PC-9 (cell line): Measurements from ENCODE around the gene ZKSCAN8. TPM values are rescaled to one million over a fixed set of nuclear protein-coding genes. Genes with fewer than 3 reads are reported as not detected.

Experiments used
- BruUV-seq: library from RNA; stranded (reverse); fragments of 400-500 nt; replicated peaks from 2 replicates; lab custom pipeline; 2021; lab: Mats Ljungman, UMichigan
- CTCF ChIA-PET: fragments of 300-600 bp; sonication (Branson Sonifier 250); formaldehyde crosslinking; loops from one replicate; lab custom pipeline; 2022; ENCODE audit warnings: antibody characterized with exemption; lab: Charles Lee
- POLR2A ChIA-PET: fragments of 300-600 bp; sonication (Branson Sonifier 250); formaldehyde crosslinking; loops from one replicate; lab custom pipeline; 2022; ENCODE audit warnings: antibody characterized with exemption; ENCODE audit not compliant: unreplicated experiment; lab: Charles Lee
- DNase-seq, 2 experiments: peaks; one replicate each; pipeline versions ENCODE4 v3.0.0 to v3.0.0-alpha.2; 2015 to 2022; ENCODE audit warnings: mixed read lengths in 1 of 2
- H2AFZ ChIP-seq: fragments of 200-600 bp; sonication (generic); 2 replicates; pipeline ENCODE4 v1.8.1; 2017; ENCODE audit warnings: antibody characterized with exemption
- H3F3A ChIP-seq: fragments of 200-600 bp; sonication (generic); 2 replicates; pipeline ENCODE4 v1.8.1; 2017; ENCODE audit warnings: antibody characterized with exemption, mild to moderate bottlenecking, low read depth; ENCODE audit not compliant: insufficient read depth
- H3K27ac ChIP-seq: fragments of 200-600 bp; sonication (generic); 2 replicates; pipeline ENCODE4 v1.6.1; 2016; ENCODE audit warnings: mixed run types
- H3K27me3 ChIP-seq: fragments of 200-600 bp; sonication (generic); 2 replicates; pipeline ENCODE4 v1.6.1; 2016; ENCODE audit warnings: low read depth, mixed run types; ENCODE audit not compliant: insufficient read depth
- H3K36me3 ChIP-seq: fragments of 200-600 bp; sonication (generic); 2 replicates; pipeline ENCODE4 v1.6.1; 2016; ENCODE audit warnings: low read depth, mixed run types
- H3K4me1 ChIP-seq: fragments of 200-600 bp; sonication (generic); replicated peaks from 2 replicates; pipeline ENCODE4 v1.6.1; 2016; ENCODE audit warnings: mixed run types; ENCODE audit not compliant: insufficient read depth
- H3K4me2 ChIP-seq: fragments of 200-600 bp; sonication (generic); 2 replicates; pipeline ENCODE4 v1.6.1; 2017; ENCODE audit warnings: mixed run types
- H3K4me3 ChIP-seq: fragments of 200-600 bp; sonication (generic); 2 replicates; pipeline ENCODE4 v1.6.1; 2016; ENCODE audit warnings: mixed run types
- H3K79me2 ChIP-seq: fragments of 200-600 bp; sonication (generic); 2 replicates; pipeline ENCODE4 v1.6.1; 2017; ENCODE audit warnings: low read depth, mixed run types
- H3K9me2 ChIP-seq: fragments of 200-600 bp; sonication (generic); 2 replicates; pipeline ENCODE4 v1.8.1; 2017; ENCODE audit warnings: mild to moderate bottlenecking; ENCODE audit not compliant: insufficient read depth
- H3K9me3 ChIP-seq: fragments of 200-600 bp; sonication (generic); 2 replicates; pipeline ENCODE4 v1.8.1; 2016; ENCODE audit warnings: low read depth; ENCODE audit not compliant: insufficient read depth
- H4K20me1 ChIP-seq: fragments of 200-600 bp; sonication (generic); 2 replicates; pipeline ENCODE4 v1.8.1; 2017; ENCODE audit not compliant: insufficient read depth
- EZH2 ChIP-seq: fragments of 200-600 bp; sonication (generic); IDR thresholded peaks from 2 replicates; pipeline ENCODE4 v1.8.0; 2017; ENCODE audit warnings: antibody characterized with exemption, low read depth
- intact Hi-C: fragments of 100-400 bp; cut with micrococcal nuclease; formaldehyde crosslinking; loops from one replicate; pipeline ENCODE4 v1.10.0; 2022; ENCODE audit not compliant: unreplicated experiment
- total RNA-seq: library from RNA; stranded (reverse); gene quantifications from 2 replicates; pipeline ENCODE4 v1.2.3, GENCODE V29; 2021
- TF ChIP-seq, protein P1 (sequence below): fragments of 200-600 bp; sonication (generic); conservative IDR thresholded peaks from 2 replicates; pipeline ENCODE4 v1.6.1; 2017; ENCODE audit warnings: mixed run types, antibody characterized with exemption, mild to moderate bottlenecking, moderate library complexity

Gene ZKSCAN8
- total RNA-seq, 1 experiment from 2014 or later, result 31.5 TPM

DNA sequence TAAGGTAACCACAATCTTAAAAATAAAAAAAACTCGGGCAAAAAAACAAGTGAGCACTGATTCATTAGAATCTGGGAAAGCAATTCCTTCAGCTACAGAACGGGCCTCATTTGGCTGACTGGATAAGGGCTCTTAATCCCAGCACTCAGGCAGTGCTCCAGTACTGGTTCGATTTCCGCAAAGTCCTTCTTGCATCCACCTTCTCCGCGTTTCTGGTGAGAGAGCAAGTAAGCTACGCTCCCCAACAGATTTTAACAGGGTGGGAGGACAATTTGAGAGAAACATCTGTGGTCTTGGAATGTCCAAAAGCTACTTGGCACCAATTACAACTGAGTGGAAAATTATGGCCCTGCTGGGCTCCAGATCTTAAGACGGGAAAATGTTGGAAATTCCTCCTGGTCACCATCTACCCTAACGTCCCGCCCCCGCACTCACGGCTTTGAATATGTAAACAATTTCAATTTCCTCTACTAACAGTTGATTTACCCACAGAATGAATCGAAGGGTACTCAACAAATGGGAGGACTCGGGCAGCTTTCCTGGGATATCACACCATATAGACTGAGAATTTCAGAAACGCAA, 65.3 kb downstream of the ZKSCAN8 start:
- H3K4me1 ChIP-seq, result peaks cover 12% of the 10 kb centered on the region
- H3K36me3 ChIP-seq, result no peaks in the 10 kb centered on the region
- no peaks in the 10 kb centered on the region for H3K9me2 ChIP-seq
- H3F3A ChIP-seq, result peaks cover 15% of the 10 kb centered on the region
- no peaks in the 10 kb centered on the region for H3K9me3 ChIP-seq
- BruUV-seq, result no TSS peak
- POLR2A ChIA-PET, result no interaction called here
- CTCF ChIA-PET, result no interaction called here
- no peaks in the 10 kb centered on the region for H4K20me1 ChIP-seq
- H3K79me2 ChIP-seq, result no peaks in the 10 kb centered on the region
- peak overlapping the region; percentile 53; the same call in 1 of the 2 replicates for H3K4me2 ChIP-seq
- H3K27ac ChIP-seq, result no peak overlapping the region
- TF ChIP-seq EZH2, result no peak
- TF ChIP-seq, protein P1, sequence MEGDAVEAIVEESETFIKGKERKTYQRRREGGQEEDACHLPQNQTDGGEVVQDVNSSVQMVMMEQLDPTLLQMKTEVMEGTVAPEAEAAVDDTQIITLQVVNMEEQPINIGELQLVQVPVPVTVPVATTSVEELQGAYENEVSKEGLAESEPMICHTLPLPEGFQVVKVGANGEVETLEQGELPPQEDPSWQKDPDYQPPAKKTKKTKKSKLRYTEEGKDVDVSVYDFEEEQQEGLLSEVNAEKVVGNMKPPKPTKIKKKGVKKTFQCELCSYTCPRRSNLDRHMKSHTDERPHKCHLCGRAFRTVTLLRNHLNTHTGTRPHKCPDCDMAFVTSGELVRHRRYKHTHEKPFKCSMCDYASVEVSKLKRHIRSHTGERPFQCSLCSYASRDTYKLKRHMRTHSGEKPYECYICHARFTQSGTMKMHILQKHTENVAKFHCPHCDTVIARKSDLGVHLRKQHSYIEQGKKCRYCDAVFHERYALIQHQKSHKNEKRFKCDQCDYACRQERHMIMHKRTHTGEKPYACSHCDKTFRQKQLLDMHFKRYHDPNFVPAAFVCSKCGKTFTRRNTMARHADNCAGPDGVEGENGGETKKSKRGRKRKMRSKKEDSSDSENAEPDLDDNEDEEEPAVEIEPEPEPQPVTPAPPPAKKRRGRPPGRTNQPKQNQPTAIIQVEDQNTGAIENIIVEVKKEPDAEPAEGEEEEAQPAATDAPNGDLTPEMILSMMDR, result no peak
- peak overlapping the region; percentile 62; the same call in 1 of the 2 replicates for H2AFZ ChIP-seq
- H3K4me3 ChIP-seq, result peak overlapping the region; percentile 33; the same call in 1 of the 2 replicates
- intact Hi-C loops, result no loop called here
- peaks cover 16% of the 10 kb centered on the region for H3K27me3 ChIP-seq
- no peak for DNase-seq

DNA sequence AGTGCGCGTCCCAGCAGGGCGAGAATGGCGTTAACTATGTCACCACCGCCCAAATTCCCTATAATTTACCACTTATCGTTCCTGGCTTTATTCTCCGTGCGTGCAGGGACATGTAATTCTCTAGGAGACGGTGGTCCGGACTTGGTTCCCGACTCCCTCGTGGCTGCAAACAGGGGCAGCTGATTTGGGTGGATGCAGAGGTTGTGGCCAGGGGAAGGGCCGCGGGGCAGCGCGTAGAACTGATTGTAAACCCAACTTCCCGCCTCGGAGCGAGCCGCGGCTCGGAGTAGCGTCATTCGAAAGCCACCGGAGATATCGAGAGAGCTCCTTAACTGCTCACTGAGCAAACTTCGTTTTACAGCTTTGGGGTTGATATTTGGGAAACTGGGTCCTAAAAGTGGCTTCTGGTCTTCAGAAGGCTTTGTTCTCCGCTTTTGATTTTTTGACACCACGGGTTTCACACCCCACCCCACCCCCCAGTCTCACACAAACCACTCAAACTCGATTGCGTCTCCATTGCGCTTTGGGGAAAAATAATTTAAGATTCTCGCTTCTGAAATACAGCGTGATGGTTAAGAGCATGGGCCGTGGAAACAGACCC, 65.9 kb downstream of the ZKSCAN8 start:
- peaks cover 16% of the 10 kb centered on the region for H3K27me3 ChIP-seq
- H3K27ac ChIP-seq, result no peak overlapping the region
- intact Hi-C loops, result no loop called here
- peak overlapping the region; percentile 53; the same call in 1 of the 2 replicates for H3K4me2 ChIP-seq
- no peaks in the 10 kb centered on the region for H3K36me3 ChIP-seq
- H3F3A ChIP-seq, result peaks cover 21% of the 10 kb centered on the region
- H3K4me1 ChIP-seq, result peaks cover 12% of the 10 kb centered on the region
- H4K20me1 ChIP-seq, result no peaks in the 10 kb centered on the region
- TF ChIP-seq, protein P1, result no peak
- TF ChIP-seq EZH2, result no peak
- DNase-seq, result no peak
- no TSS peak for BruUV-seq
- no peaks in the 10 kb centered on the region for H3K9me3 ChIP-seq
- ChIA-PET CTCF (no interaction called here), POLR2A (no interaction called here)
- H2AFZ ChIP-seq, result peak overlapping the region; percentile 62; the same call in 1 of the 2 replicates
- no peaks in the 10 kb centered on the region for H3K9me2 ChIP-seq
- H3K79me2 ChIP-seq, result no peaks in the 10 kb centered on the region
- H3K4me3 ChIP-seq, result peak overlapping the region; percentile 33; the same call in 1 of the 2 replicates

DNA sequence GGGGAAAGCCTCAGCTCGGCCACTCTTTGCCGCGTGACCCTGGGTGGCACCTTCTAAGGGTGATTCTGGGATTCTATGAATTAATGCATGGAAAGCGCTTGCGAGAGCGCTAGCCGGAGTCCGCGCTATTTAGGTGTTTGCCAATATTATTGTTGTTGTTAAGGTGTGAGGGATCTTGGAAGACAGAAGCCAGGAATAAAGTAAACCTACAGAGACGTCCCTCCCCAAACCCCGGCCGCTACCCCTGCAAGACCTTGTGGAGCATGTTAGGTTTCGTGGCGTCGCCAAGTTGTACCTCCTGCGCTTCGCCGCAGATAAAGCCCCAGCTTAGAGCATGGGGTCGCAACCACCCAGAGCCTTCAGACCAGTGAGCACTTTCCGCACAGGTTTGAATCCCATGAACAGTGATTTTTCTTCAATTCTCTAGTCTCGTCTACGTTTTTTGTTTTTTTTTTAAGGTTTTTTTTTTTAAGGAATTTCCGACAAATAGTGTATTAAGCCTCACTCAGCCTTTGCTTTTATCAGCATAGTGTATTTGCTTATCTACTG, 66.5 kb downstream of the ZKSCAN8 start:
- CTCF ChIA-PET, result interaction anchor here (0.6 kb wide), 1 partner anchor 1441 kb away, joined by 5 read pairs; no protein-coding TSS in a partner anchor
- Histone ChIP-seq H3K27me3 (peaks cover 16% of the 10 kb centered on the region), H3K36me3 (no peaks in the 10 kb centered on the region), H3K4me2 (no peak overlapping the region), H3K4me3 (no peak overlapping the region), H4K20me1 (no peaks in the 10 kb centered on the region), H3K4me1 (peaks cover 14% of the 10 kb centered on the region), H3F3A (peaks cover 24% of the 10 kb centered on the region), H3K9me2 (no peaks in the 10 kb centered on the region), H3K27ac (no peak overlapping the region), H3K9me3 (no peaks in the 10 kb centered on the region), H3K79me2 (no peaks in the 10 kb centered on the region), H2AFZ (no peak overlapping the region)
- no TSS peak for BruUV-seq
- POLR2A ChIA-PET, result no interaction called here
- intact Hi-C loops, result no loop called here
- no peak for DNase-seq
- TF ChIP-seq EZH2, result no peak
- TF ChIP-seq, protein P1, result no peak

Other genes with a start within 250 kb of the ZKSCAN8 start
- not detected in 2 replicates for gene OR2B2, start 229.5 kb upstream of the ZKSCAN8 start, total RNA-seq
- gene OR2B6, start 184.6 kb upstream of the ZKSCAN8 start, total RNA-seq, result 1.5 and 1.6 TPM in 2 replicates
- gene ZNF165, start 61.3 kb upstream of the ZKSCAN8 start, total RNA-seq, result 10.5 and 12.6 TPM in 2 replicates
- gene ZSCAN16, start 17.3 kb upstream of the ZKSCAN8 start, total RNA-seq, result 5.6 and 5.9 TPM in 2 replicates
- 19.2 and 20.4 TPM in 2 replicates for gene ZSCAN9, start 83.4 kb downstream of the ZKSCAN8 start, total RNA-seq
- gene ZKSCAN4, start 110.4 kb downstream of the ZKSCAN8 start, total RNA-seq, result 6.0 and 6.7 TPM in 2 replicates
- not detected in 2 replicates for gene NKAPL, start 117.4 kb downstream of the ZKSCAN8 start, total RNA-seq
- gene ZSCAN26, start 125.3 kb downstream of the ZKSCAN8 start, total RNA-seq, result 12.1 and 14.8 TPM in 2 replicates
- gene PGBD1, start 139.7 kb downstream of the ZKSCAN8 start, total RNA-seq, result 3.6 and 3.9 TPM in 2 replicates
- gene ZSCAN31, start 194.3 kb downstream of the ZKSCAN8 start, total RNA-seq, result 64.0 and 88.8 TPM in 2 replicates
- gene ZKSCAN3, start 208.1 kb downstream of the ZKSCAN8 start, total RNA-seq, result 4.9 and 6.2 TPM in 2 replicates